Measurements from ENCODE around the gene PDCD4. TPM values are rescaled to one million over a fixed set of nuclear protein-coding genes. Genes with fewer than 3 reads are reported as not detected.
A peak's percentile ranks its signal among the peaks of the same experiment; 100 is the strongest.

The PDCD4 gene
- total and polyA plus RNA-seq, 2 of the 4 experiments (the other 2 are of a cell fraction), result 10.9 to 49.7 TPM

GRCh38 chr10:110915035-110915434, 43.3 kb downstream of the PDCD4 start:
- peak overlapping the region; percentile 63; the same call in 1 of the 2 replicates for H2AK5ac ChIP-seq (ENCODE audit: low read depth, low read length)
- H4K8ac ChIP-seq (ENCODE audit: low read depth in 2 of 2, low read length in 2 of 2), result no peak overlapping the region
- no peaks in the 10 kb centered on the region for H3K9me3 ChIP-seq (ENCODE audit: control insufficient read depth, insufficient read depth, low read length)
- H2BK120ac ChIP-seq (ENCODE audit: low read depth, low read length), result peak overlapping the region; percentile 62
- H3K79me1 ChIP-seq (ENCODE audit: low read depth in 1 of 2, low read length in 2 of 2), result peaks cover 23 to 38% of the 10 kb centered on the region in 2 experiments
- H4K5ac ChIP-seq (ENCODE audit: low read depth, low read length), result no peak overlapping the region
- no peak overlapping the region for H3K18ac ChIP-seq (ENCODE audit: low read depth, low read length)
- H3K4me1 ChIP-seq (ENCODE audit: control insufficient read depth, insufficient read depth, low read length), result peaks cover 21% of the 10 kb centered on the region
- H2BK15ac ChIP-seq (ENCODE audit: low read depth, low read length), result no peak overlapping the region; the same call in 2 of the 3 replicates
- ATAC-seq (ENCODE audit: low read depth), result no peak
- no peak overlapping the region for H2AFZ ChIP-seq (replicated peaks; ENCODE audit: low read length, poor library complexity)
- peak overlapping the region; percentile 47 for H3K4ac ChIP-seq (ENCODE audit: low read depth, low read length)
- H3K14ac ChIP-seq (replicated peaks; ENCODE audit: low read depth, low read length), result 0 out of 2 replicates have a peak overlapping the region, but pooled peaks have one; percentile 18
- in situ Hi-C loops (cut with MboI; ENCODE audit: low sequenced_read_pairs), result no loop called here
- 0 out of 2 replicates have a peak, but pooled peaks cover 1% of the 10 kb centered on the region for H4K20me1 ChIP-seq (ENCODE audit: insufficient read depth, low read length)
- WGBS, 2 experiments (ENCODE audit: extremely low coverage in 2 of 2, insufficient read length in 1 of 2), result no CpG with 5 or more reads among the region's 6 CpGs
- intact Hi-C loops (cut with micrococcal nuclease), result loop anchor here (10.0 kb wide), 1 partner anchor 610 kb away; the partner anchor contains the start of gene SMNDC1
- no peak overlapping the region for H2BK20ac ChIP-seq (ENCODE audit: low read depth, low read length)
- no peak overlapping the region for H3K27ac ChIP-seq (ENCODE audit: insufficient read depth, low read length)
- no peak overlapping the region for H3K9ac ChIP-seq (ENCODE audit: low read depth, low read length)
- ChIA-PET POLR2A (ENCODE audit: unreplicated experiment) (no interaction called here), CTCF (no interaction called here)
- H3K56ac ChIP-seq (ENCODE audit: extremely low read depth, insufficient read depth, low read length), result no peak overlapping the region
- BruUV-seq (replicated peaks), result no TSS peak
- H3K23ac ChIP-seq (ENCODE audit: low read depth, low read length), result no peak overlapping the region
- H3K27me3 ChIP-seq (ENCODE audit: control insufficient read depth, insufficient read depth, low read length), result no peaks in the 10 kb centered on the region
- no peak overlapping the region for H3K4me2 ChIP-seq (ENCODE audit: low read depth, low read length)
- H3K9me1 ChIP-seq (ENCODE audit: insufficient read depth, low read length), result peaks cover 5% of the 10 kb centered on the region
- no peak overlapping the region for H2AK9ac ChIP-seq (replicated peaks; ENCODE audit: low read depth, low read length, poor library complexity)
- TF ChIP-seq RFX5 (IDR thresholded peaks at IDR 0.05; ENCODE audit: low read depth, low read length) (no peak), MXI1 (IDR thresholded peaks at IDR 0.05; ENCODE audit: borderline replicate concordance, low read depth, low read length) (no peak), RAD21 (IDR thresholded peaks at IDR 0.05; ENCODE audit: low read length) (no peak), USF2 (IDR thresholded peaks at IDR 0.05; ENCODE audit: low read depth, low read length) (no peak), NFE2L2 (IDR thresholded peaks at IDR 0.05; ENCODE audit: low read depth, low read length) (no peak), MAZ (IDR thresholded peaks at IDR 0.05; ENCODE audit: borderline replicate concordance, low read depth, low read length) (no peak), RCOR1 (IDR thresholded peaks at IDR 0.05; ENCODE audit: insufficient replicate concordance, low read length) (no peak), ELK1 (IDR thresholded peaks at IDR 0.05; ENCODE audit: borderline replicate concordance, low read depth, low read length) (no peak), POLR2A (IDR thresholded peaks at IDR 0.05; ENCODE audit: low read depth, low read length) (no peak), CEBPB (IDR thresholded peaks at IDR 0.05; ENCODE audit: low read depth, low read length) (no peak), CHD1 (IDR thresholded peaks at IDR 0.05; ENCODE audit: low read depth, low read length) (no peak), CTCF (conservative IDR thresholded peaks at IDR 0.05; ENCODE audit: low read depth, low read length) (no peak), MAFK (IDR thresholded peaks at IDR 0.05; ENCODE audit: low read depth, low read length) (no peak), BHLHE40 (IDR thresholded peaks at IDR 0.05; ENCODE audit: low read depth, low read length) (no peak), FOS (IDR thresholded peaks at IDR 0.05; ENCODE audit: low read depth, low read length) (no peak), SMC3 (IDR thresholded peaks at IDR 0.05; ENCODE audit: low read depth, low read length) (no peak)
- H4K91ac ChIP-seq (ENCODE audit: insufficient read depth, low read depth, low read length), result no peak overlapping the region
- H3K4me3 ChIP-seq (ENCODE audit: insufficient read depth, low read depth, low read length), result no peak overlapping the region
- no peaks in the 10 kb centered on the region for H3K36me3 ChIP-seq (ENCODE audit: control insufficient read depth, insufficient read depth, low read length)
- H2BK5ac ChIP-seq (ENCODE audit: low read depth, low read length, poor library complexity, severe bottlenecking), result peak overlapping the region; percentile 18
- dilution Hi-C loops (cut with HindIII; ENCODE audit: low sequenced_read_pairs, unreplicated experiment), result no loop called here
- no peak for DNase-seq

Measured in IMR-90 (cell line).